Measurements from ENCODE around the gene ZBTB43.
"Not testable (repeated sequence)": the region's sequence is repeated elsewhere in the genome, so short reads cannot be mapped to it uniquely, and the experiment has no call there.

ZBTB43 gene

DNA sequence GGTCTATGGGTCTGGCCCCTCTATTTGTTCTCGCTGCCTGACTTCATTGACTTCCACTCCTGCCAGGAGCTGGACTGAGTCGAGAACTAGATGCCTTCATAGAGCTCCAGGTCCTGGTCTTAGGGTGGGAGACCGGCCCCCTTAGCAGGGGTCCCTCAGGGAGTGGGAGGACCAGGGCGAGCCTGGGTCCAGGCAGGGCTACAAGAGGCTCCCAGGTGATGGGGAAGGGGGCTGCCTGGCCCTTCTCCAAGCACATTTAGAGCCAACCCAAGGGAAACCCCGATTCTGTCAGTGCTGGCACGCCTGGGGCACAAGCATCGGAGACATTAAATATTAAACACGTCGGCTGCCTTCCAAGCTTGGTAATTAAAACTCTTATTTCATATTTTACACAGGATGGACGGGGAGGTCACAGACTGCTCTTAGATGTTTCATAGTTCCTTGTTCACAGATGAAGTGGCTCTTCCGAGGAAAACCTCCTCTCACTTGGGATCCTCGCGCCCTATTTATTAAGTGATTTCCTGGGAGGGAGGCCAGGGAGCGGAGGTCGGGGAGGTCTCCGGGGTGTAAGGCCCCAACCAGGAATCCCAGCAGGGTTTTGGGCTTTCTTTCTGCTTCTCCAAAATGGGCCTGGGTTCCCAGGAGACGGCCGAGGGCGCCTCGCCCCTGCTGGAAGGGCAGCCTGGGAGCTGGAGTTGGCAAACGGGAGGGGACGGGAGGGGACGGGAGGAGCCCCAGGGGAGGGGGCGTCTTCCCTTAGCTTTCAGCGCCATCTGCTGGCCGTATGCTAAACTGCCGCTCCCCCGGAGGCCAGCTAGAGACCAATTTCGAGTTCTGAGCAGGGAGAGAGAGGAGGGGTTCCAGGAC, 23.4 kb upstream of the ZBTB43 start:
- TF ChIP-seq, protein P1, sequence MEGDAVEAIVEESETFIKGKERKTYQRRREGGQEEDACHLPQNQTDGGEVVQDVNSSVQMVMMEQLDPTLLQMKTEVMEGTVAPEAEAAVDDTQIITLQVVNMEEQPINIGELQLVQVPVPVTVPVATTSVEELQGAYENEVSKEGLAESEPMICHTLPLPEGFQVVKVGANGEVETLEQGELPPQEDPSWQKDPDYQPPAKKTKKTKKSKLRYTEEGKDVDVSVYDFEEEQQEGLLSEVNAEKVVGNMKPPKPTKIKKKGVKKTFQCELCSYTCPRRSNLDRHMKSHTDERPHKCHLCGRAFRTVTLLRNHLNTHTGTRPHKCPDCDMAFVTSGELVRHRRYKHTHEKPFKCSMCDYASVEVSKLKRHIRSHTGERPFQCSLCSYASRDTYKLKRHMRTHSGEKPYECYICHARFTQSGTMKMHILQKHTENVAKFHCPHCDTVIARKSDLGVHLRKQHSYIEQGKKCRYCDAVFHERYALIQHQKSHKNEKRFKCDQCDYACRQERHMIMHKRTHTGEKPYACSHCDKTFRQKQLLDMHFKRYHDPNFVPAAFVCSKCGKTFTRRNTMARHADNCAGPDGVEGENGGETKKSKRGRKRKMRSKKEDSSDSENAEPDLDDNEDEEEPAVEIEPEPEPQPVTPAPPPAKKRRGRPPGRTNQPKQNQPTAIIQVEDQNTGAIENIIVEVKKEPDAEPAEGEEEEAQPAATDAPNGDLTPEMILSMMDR (IDR thresholded peaks at IDR 0.05; ENCODE audit: low read depth, low read length) = peak; percentile 91
- in situ Hi-C loops (cut with HindIII; ENCODE audit: low sequenced_read_pairs) = no loop called here
- peak overlapping the region; percentile 5 for H3K4me3 ChIP-seq (ENCODE audit: low read depth, low read length)
- DNase-seq (ENCODE audit: low read depth, low spot score) = peak; percentile 72

DNA sequence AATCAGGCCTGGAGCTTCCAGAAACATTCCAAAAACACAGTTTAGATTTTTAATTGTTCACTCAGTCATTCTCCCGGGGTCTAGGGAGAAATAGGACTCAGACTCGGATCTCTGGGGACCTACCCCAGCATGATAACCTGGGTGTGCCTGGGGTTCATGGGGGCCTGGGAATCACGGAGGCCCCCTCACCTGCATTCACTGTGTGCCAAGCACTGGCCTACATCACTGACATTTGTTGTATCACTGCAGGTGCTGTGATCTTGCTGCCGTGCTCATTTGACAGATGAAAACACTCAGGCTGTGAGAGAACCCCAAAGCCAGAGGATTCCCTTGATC, 22.8 kb upstream of the ZBTB43 start:
- in situ Hi-C loops (cut with HindIII; ENCODE audit: low sequenced_read_pairs) = no loop called here
- TF ChIP-seq, protein P1 (IDR thresholded peaks at IDR 0.05; ENCODE audit: low read depth, low read length) = no peak
- H3K4me3 ChIP-seq (ENCODE audit: low read depth, low read length) = no peak overlapping the region
- DNase-seq (ENCODE audit: low read depth, low spot score) = no peak

GRCh38 chr9:126783949-126784348, 20.9 kb upstream of the ZBTB43 start:
- DNase-seq (ENCODE audit: low read depth, low spot score) = no peak
- in situ Hi-C loops (cut with HindIII; ENCODE audit: low sequenced_read_pairs) = no loop called here
- H3K4me3 ChIP-seq (ENCODE audit: low read depth, low read length) = no peak overlapping the region
- TF ChIP-seq, protein P1 (IDR thresholded peaks at IDR 0.05; ENCODE audit: low read depth, low read length) = no peak

DNA sequence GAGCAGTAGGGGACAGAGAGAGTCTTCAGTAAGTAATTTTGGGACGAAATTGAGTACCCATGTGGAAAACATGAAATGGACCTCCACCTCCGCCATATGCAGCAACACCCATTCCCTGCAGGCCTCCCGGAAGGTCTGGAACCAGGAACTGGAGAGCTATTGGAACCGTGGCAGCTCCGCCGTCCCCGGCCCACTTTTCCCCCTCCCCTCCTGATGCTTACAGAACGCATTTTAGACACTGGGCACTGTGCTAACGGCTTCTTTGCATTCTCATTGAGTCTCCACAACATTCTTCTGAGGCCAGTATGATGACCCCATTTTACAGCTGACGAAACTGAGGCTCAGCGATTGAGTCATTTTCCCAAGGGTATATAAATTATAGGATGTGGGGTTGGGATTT, 20.4 kb upstream of the ZBTB43 start:
- in situ Hi-C loops (cut with HindIII; ENCODE audit: low sequenced_read_pairs) = no loop called here
- TF ChIP-seq, protein P1 (IDR thresholded peaks at IDR 0.05; ENCODE audit: low read depth, low read length) = no peak
- no peak overlapping the region for H3K4me3 ChIP-seq (ENCODE audit: low read depth, low read length)
- DNase-seq (ENCODE audit: low read depth, low spot score) = no peak

DNA sequence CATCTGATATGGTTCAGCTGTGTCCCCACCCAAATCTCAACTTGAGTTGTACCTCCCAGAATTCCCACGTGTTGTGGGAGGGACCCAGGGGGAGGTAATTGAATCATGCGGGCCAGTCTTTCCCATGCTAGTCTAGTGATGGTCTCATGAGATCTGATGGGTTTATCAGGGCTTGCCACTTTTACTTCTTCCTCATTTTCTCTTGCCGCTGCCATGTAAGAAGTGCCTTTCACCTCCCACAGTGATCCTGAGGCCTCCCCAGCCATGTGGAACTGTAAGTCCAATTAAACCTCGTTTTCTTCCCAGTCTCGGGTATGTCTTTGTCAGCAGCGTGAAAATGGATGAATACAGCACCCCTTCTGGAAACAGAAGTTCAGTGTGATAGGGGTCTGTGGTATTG, 20.0 kb upstream of the ZBTB43 start:
- in situ Hi-C loops (cut with HindIII; ENCODE audit: low sequenced_read_pairs); H3K4me3 ChIP-seq (ENCODE audit: low read depth, low read length): not testable (repeated sequence)

GRCh38 chr9:126788046-126788445, 16.8 kb upstream of the ZBTB43 start:
- in situ Hi-C loops (cut with HindIII; ENCODE audit: low sequenced_read_pairs) = no loop called here
- TF ChIP-seq, protein P1 (IDR thresholded peaks at IDR 0.05; ENCODE audit: low read depth, low read length) = no peak
- no peak for DNase-seq (ENCODE audit: low read depth, low spot score)
- no peak overlapping the region for H3K4me3 ChIP-seq (ENCODE audit: low read depth, low read length)

More for the DNA sequence above, 20.0 kb upstream of the ZBTB43 start:
- not testable (repeated sequence) for DNase-seq (ENCODE audit: low read depth, low spot score)

GRCh38 chr9:126788634-126789349, 16.0 kb upstream of the ZBTB43 start:
- TF ChIP-seq, protein P1 (IDR thresholded peaks at IDR 0.05; ENCODE audit: low read depth, low read length) = no peak
- DNase-seq (ENCODE audit: low read depth, low spot score) = peak; percentile 64
- in situ Hi-C loops (cut with HindIII; ENCODE audit: low sequenced_read_pairs) = no loop called here
- H3K4me3 ChIP-seq (ENCODE audit: low read depth, low read length) = no peak overlapping the region
